NCI-H1417 (cell line): Measurements from ENCODE around the gene TMEM170B.

Source experiments
- DNase-seq, 3 experiments: peaks; one replicate each; lab custom pipeline; 2025; lab: John Stamatoyannopoulos, UW

The TMEM170B gene

GRCh38 chr6:11616200-11616611 lies 78.7 kb downstream of the TMEM170B start:
- no peak for DNase-seq

- no peak for DNase-seq
Observed at GRCh38 chr6:11618533-11618932, 81.0 kb downstream of the TMEM170B start.

- DNase-seq = peak; percentile 22 to 56 (median 42)
Observed at GRCh38 chr6:11621119-11621518, 83.6 kb downstream of the TMEM170B start.

- no peak for DNase-seq
Observed at GRCh38 chr6:11622156-11622555, 84.6 kb downstream of the TMEM170B start.

GRCh38 chr6:11623272-11623671 lies 85.7 kb downstream of the TMEM170B start:
- no peak for DNase-seq

GRCh38 chr6:11625302-11625701 lies 87.8 kb downstream of the TMEM170B start:
- no peak for DNase-seq

GRCh38 chr6:11626356-11626755 lies 88.8 kb downstream of the TMEM170B start:
- DNase-seq = no peak

- DNase-seq = no peak
Observed at GRCh38 chr6:11628562-11628961, 91.0 kb downstream of the TMEM170B start.

GRCh38 chr6:11631008-11631407 lies 93.5 kb downstream of the TMEM170B start:
- DNase-seq = no peak

- DNase-seq = no peak
Observed at GRCh38 chr6:11631539-11631938, 94.0 kb downstream of the TMEM170B start.

GRCh38 chr6:11632231-11632630 lies 94.7 kb downstream of the TMEM170B start:
- DNase-seq = no peak

- no peak for DNase-seq
Observed at GRCh38 chr6:11632795-11633511, 95.4 kb downstream of the TMEM170B start.
